Adipose tissue (tissue), 3 donors: ENCODE data around the gene RAC3. TPM values are rescaled to one million over a fixed set of nuclear protein-coding genes. Genes with fewer than 3 reads are reported as not detected.

Experiments
- H3K27ac ChIP-seq: one replicate; pipeline ENCODE4 v1.5.1; 2013; ENCODE audit warnings: low read depth, low read length
- WGBS, 3 donors: extraction: QIAGEN DNeasy Blood & Tissue Kit; methylation state at CpG; one replicate each; pipeline ENCODE4 v1.1.7; 2013; 5-methylcytosine and 5-hydroxymethylcytosine counted together
- polyA plus RNA-seq, 3 donors: library from polyadenylated mRNA; stranded (reverse); fragments of 200-250 nt; gene quantifications; one replicate each; pipeline ENCODE4 v1.2.3, GENCODE V29; 2013
- donor health status: healthy with polysubstance abuse.
- donor health status: Bipolar disorder and iron deficiency.
- donor health status: healthy.

The RAC3 gene
- polyA plus RNA-seq, 3 donors: 10.4 to 32.2 (median 17.0) TPM

DNA sequence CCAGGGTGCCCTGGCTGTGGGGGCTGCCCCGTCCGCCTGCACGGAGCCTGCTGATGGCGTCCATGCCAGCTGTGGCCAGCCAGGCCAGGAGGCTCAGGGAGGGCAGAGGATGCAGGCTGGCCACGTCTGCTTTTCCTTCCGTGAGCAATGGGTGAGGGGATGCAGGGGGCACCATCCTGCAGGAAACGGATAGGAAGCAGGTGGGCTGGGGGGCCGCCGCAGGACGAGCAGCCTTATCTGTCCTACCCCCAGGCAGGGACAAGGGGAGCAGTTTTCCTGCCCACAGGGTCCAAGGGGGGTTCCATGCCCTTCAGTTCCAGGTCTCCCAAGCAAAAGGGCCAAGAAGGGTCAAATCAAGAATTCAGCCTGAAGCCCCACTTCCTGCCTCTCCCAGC is 27.4 kb downstream of the RAC3 start:
- no peak overlapping the region for H3K27ac ChIP-seq

DNA sequence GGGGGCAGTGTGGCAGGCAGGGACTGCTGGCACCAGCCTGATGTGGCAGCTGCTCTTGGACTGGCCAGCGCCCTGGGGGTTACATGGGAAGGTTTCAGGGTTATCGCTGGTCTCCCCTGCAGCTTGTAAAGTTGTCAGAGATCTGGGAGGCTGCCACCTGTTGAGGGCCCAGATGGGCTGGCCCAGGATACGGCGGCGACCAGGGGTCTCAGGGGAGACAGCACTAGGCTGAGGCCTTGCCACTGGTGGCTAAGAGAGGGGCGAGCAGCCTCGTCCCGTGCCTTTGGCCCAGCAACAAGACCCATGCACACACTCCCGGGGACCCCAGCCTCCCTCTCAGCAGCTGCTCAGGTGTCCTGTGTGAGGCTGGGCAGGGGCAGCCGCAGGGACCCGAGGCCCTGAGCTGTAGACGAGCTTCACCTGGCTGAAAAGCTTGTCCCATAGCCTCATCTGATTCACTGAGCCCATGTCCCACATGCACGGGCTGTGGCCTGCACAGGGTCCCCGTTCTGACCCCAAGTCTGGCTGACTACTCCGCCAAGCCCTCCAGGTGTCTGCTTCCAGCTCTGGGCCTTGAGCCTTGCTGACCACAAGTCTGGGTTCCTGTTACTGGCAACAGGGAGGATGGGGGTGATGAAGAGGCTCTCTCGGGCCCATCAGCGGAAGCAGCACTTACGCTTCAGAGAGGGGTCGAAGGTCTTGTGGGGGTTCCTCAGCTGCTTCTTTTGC is 28.0 kb downstream of the RAC3 start:
- 78 to 83% (median 81%) methylated on average over 19 of the region's 19 CpGs for WGBS, 3 donors
- H3K27ac ChIP-seq: no peak overlapping the region

More for the DNA sequence above, 27.4 kb downstream of the RAC3 start:
- WGBS, 3 donors: 74 to 89% (median 83%) methylated on average over 10 of the region's 10 CpGs

DNA sequence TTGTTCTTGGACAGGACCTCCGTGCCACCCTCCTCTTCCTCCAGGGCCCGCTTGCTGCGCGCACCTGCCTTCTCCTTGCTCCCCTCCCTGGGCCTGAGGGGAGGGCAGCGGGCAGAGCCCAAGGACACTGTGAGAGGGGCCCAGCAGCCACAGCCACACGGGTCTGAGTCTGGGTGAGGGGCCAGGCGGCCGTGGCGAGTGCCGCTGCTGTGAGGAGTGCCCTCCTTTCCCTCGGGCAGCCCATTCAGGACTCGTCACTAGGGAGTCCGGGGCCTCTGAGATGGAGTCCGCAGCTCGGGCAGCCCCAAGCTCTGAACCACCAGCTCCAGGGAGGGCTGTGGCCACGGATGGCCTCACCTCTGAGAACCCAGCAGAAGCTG is 28.5 kb downstream of the RAC3 start:
- H3K27ac ChIP-seq: no peak overlapping the region
- WGBS, 3 donors: 82 to 87% (median 86%) methylated on average over 16 of the region's 16 CpGs

DNA sequence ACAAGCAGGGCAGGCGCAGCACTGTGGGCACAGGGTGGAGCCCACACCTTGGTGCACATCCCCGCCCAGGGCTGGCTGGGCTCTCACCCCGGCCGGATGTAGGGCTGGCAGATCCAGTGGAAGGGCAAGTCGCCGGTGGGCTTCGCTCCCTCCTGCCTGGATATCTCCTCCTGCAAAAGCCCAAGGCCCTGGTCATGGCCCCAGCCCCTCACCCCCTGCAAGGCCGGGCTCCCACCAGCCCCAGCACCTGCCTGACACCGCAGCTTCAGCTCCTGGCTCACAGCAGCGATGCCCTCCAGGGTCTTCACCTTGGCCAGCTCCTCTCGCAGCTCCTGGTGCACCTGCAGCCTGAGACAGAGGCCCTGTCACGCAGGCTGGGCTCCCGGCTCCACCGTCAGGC is 29.1 kb downstream of the RAC3 start:
- WGBS, 3 donors: 87 to 90% (median 89%) methylated on average over 14 of the region's 14 CpGs
- H3K27ac ChIP-seq: no peak overlapping the region

DNA sequence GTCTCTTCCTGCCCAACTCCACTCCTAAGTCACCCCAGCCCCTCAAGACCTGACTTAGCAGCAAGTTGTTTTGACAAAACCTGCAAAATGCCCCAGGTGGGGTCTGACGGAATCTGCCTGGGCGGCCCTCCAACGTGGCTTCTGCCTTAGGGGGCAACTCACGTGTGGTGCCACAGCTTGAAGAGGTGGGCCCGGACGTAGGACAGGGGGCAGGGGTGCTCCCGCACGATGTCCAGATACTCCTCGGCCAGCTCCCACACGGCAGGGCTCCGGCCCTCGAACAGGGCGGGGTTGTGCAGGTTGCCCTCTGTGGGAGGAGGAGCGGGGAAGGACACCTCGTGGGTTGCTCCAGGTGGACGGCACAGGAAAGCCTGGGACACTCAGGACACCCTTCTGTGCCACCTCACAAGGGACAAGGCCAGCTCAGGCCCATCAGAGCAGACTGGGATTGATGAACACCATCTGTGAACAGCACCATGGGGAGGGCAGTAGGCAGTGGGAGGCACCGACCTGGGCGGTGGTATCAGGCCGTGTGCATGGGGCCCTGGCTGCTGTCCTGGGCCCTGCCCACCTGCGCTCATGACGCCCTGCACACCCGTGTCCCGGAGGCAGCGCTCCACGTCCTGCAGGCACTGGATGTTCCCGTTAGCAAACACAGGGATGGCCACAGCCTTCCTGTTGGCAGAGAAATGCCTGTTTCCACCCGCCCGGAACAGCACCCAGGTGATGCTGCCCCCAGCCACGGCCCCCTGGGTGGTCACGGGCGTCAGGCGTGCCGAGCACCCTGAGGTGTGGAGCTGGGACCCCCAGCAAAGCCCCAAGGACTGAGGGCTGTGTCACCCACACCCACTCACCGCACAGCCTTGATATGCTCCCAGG is 29.8 kb downstream of the RAC3 start:
- WGBS, 3 donors: 88 to 93% (median 89%) methylated on average over 34 of the region's 34 CpGs
- no peak overlapping the region for H3K27ac ChIP-seq

DNA sequence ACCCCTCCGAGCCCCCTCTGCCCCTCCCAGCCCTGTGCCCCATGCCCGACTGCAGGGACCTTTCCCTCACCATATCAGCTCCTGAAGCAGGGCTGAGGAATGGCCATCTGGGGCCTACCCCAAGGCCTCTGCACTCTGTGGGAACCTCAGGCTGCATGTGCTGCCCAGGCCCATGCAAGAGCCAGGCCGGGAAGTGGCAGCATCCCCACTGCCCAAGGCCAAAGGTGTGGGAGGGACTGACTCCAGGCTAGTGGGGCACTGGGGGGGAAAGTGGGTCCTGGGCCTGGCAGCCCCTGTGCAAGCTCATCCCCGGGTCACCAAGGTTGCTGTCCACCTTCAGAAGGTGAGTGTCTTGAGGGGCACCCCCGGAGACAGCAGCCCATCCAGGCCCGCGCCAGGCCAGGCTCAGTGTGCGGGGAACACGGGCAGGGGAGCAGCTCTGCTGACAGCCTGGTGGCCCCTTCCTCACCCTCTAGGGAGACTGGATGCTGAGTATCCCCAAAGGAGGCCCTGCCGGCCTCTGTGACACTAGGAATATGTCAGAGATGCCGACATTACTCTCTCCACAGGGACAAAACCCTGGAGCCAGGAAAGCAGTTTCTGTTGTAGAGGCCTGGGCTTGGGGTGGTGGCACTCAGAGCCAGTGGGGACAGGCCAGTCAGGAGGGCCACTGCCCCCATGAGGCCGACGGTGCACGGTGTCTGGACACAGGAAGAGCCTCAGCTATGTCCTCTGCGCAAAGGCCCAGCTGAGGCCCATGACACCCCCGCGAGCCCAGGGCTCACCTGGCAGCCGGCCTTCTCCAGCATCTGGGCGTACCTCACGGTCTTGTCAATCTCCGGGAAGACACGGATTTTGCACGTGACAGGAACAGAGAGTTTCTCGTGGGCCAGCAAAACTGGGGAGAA is 30.9 kb downstream of the RAC3 start:
- H3K27ac ChIP-seq: no peak overlapping the region
- WGBS, 3 donors: 82 to 84% (median 84%) methylated on average over 24 of the region's 24 CpGs

DNA sequence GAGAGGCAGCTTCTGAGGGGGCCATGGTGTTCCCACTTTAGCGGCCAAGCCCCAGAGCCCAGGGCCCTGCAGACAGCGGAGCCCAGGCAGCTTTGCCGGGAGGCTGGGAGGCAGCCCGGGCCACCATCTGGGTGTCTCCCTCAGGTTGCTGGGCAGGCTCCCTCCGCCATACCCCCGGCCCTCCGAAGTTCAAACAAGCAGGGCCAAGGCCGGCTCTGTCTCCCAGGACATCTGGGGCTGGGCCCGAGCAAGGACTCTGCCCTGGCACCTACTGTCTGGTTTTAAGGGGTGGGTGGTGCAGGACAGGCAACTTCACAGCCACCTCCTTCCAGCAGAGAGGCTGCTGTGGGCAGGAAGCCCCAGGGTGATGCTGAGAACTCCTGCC is 31.5 kb downstream of the RAC3 start:
- no peak overlapping the region for H3K27ac ChIP-seq
- WGBS, 3 donors: 82 to 95% (median 93%) methylated on average over 9 of the region's 9 CpGs

DNA sequence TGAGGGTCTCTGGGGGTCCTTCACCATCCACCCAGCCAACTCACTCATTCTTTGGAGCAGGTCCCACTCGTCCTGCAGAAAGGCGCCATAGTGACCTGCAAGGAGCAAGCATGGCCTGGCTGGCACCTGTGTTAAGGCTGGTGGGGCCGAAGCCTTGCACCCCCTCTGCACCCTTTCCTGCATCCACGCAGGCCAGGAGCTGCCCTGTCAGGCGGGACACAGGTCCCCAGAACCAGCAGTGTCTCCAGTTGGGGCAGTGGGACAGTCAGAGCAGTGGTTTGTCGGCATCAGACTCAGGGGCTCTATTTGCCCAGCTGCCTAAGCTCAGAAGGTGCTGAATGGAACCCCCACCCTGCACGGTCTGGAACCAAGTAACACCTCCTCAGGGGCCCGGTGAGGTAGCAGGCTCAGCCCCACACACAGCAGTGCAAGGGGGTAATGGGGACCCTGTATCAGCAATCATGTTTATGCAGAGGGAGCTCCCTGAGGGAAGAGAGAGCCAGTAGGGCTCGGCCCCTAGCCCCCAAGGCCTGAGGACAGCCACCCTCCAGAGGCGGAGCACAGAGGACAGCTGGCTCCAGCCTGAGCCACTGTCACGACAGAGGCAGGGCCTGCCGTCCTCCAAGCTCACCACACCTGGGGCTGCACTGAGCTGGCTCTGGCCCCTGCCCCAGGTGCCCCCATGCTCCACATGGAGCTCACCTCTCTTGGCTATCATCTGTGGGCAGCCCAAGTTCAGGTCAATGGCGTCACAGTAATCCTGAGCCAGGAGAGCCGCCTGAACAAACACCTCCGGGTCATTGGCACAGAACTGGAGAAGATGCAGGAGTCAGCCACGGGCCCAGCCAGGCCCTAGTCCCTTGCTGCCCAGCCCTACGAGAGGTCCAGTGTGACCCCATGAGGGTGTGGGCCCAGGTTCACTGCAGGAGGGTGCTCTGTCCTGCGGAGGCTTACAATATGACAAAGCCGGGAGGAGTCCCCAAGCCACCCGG is 32.2 kb downstream of the RAC3 start:
- WGBS, 3 donors: 69 to 83% (median 79%) methylated on average over 19 to 20 of the region's 20 CpGs
- H3K27ac ChIP-seq: no peak overlapping the region

DNA sequence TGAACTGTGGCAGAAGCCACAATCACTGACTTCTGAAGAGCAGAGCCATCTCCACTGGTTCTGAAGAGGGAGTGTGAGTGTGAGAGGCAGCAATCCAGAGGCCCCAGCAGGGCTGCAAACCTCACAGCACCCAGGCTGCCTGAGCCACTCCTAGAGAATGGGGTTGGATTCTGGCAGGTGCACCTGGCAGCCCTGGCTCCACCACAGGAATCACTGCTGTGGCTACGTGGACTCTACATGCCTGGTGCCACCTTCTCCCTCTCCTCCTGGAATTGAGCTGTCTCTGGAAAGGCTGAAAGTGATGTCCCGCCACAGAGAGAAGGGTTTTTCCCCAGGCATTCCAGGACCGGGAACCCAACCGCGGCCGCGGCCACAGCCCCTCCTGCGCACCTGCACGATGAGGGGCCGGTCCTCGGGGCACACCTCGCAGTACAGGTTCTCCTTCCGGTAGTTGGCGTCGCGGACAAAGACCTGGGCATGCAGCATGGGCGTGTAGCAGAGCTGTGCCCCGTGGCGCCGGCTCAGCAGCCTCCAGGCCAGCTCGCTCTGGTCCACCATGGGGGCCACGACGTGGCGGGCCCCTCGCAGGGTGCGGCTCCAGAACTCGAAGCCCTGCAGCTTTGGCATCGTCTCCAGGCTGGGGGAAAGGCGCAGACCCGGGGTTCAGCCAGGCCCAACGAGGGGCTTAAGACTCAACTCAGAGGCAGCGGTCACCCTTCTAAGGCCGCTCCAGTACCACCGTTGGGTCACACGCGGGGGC is 33.1 kb downstream of the RAC3 start:
- WGBS, 3 donors: 15 to 45% (median 37%) methylated on average over 36 of the region's 36 CpGs
- no peak overlapping the region for H3K27ac ChIP-seq

DNA sequence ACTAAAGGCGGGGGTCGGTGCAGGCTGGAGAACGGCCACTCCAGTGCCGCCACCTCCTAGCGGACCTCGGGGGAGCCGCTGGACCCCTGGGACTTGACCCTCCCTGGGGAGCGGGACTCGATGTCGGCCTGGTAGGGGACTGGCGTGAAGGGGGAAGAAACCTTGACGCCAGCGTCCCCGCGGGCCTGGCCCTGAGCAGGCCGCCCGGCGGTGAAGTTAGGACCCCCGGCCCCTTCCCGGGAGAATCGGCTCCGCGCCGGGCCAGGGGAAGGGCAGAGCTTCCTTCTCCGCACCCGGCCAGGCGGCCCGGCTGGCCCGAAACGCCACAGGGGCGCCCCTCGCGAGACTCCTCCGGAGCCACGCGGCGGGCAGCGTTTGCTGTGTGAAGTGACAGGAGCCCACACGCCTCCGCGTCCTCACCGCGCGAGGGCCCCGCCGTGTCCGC is 33.7 kb downstream of the RAC3 start:
- WGBS, 3 donors: 0 to 1% (median 1%) methylated on average over 45 to 47 of the region's 47 CpGs
- H3K27ac ChIP-seq: no peak overlapping the region

DNA sequence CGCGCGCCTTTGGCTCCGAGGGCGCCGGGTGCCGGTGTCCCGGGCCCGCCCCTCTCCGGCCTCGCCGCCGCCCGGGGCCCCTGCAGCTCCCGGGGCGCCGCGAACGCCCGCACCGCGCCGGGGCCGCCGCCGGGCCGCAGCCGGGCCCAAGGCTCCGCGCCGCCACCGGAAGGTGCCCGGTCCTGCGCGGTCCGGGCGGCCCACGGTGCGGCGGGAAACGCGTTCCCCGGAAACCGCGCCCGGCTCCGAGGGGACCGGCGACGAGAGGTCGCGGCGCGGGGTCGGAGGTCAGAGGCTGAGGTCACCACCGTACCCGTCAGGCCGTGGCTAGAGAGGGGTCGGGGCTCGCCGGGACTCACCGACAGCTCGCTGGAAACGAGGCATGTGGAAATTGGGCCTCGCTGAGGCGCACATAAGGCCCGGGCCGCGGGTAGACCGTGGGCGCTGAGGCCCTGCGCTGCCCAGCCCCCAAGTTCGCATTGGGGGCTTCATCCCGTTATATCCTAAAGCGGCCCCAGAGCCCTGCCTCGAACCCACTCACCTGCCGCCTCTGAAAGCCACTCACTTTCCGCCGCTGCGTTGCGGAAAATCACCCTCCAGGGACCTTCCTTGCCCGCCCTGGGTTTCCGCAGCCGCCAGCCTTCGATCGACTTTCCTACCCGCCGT is 34.3 kb downstream of the RAC3 start, which contains the start of gene DUS1L:
DUS1L (minus strand) TSS at position 167 of the 666 bp plus-strand sequence. CDS start 745 bp downstream, outside the sequence.
- WGBS, 3 donors: 9 to 15% (median 9%) methylated on average over 63 to 88 of the region's 88 CpGs
- H3K27ac ChIP-seq: peak within 1 kb of the TSS; percentile 43

DNA sequence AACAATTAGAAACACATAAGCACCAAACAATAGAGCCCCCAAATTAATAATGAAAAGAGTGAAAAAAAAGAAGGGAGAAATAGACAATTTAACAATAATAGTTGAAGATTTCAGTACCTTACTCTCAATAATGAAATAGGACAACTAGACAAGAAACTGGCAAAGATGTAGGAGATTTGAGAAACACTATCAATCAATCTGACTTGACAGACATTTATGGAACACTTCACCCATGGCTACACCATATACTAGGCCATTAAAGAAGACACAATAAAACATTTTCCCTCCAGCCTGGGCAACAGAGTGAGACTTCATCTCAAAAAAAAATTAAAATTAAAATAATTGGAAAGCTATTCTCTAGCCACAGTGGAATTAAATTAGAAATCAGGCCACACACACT is 39.1 kb downstream of the RAC3 start:
- H3K27ac ChIP-seq: no peak overlapping the region

DNA sequence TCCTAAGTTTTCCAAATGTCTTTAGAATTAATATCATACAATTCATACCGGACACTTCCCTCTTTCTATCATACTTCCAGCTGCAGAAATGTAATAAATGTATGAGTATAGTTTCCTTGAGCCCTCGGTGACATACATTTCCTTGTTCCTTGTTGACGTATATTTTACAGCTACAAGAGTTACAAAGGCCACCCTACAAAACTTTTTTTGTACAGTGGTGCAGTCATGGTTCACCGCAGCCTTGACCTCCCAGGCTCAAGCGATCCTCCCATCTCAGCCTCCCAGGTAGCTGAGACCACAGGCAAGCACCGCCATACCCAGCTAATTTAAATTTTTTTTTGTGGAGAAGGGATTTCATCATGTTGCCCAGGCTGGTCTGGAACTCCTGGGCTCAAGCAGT is 41.3 kb downstream of the RAC3 start:
- WGBS, 3 donors: 84 to 87% (median 85%) methylated on average over 6 of the region's 6 CpGs
- H3K27ac ChIP-seq: no peak overlapping the region

DNA sequence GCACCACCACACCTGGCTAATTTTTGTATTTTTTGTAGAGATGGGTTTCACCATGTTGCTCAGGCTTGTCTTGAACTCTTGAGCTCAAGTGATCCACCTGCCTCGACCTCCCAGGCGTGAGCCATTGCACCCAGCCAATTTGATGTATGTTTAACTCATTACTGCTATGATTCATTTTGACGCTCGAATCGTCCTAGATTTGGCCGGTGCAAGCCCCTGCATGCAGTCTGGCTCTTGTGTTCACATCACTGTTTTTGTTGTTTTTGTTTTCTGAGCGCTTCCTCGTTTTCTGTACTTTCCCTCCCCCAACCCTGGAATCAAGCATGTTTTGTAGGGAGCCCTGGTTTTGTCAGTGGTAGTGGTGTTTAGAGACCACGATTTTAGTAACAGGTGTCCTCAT is 42.0 kb downstream of the RAC3 start:
- no peak overlapping the region for H3K27ac ChIP-seq
- 79 to 84% (median 84%) methylated on average over 9 of the region's 9 CpGs for WGBS, 3 donors

DNA sequence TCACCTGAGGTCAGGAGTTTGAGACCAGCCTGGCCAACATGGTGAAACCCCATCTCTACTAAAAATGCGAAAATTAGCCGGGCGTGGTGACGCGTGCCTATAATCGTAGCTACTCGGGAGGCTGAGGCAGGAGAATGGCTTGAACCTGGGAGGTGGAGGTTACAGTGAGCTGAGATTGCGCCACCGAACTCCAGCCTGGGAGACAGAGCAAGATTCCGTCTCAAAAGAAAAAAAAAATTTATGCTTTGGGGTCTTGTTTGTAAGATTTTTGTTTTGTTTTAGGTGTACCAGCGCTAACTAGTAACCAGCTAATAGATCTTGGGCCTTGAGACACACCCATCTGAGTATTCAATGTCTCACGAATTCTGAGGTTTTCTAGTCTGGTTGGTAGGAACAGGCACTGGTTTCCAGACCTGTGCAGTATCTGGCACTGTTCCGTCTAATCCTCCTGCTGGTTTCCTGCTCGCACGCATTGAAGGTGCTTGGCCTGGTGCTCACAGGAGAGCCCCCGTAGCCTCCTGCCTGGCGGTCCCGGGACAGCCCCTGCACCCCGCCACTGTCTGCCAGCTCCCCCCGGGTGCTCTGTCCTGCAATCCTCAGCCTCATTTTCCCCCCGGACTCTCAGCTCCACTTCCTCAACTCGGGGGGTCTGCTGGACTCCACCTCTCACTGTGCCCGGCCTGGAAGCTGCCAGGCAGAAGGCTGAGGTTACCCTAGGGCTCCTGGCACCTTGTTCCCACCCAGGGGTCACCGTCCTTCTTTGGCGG is 44.7 kb downstream of the RAC3 start:
- no peak overlapping the region for H3K27ac ChIP-seq

More for the DNA sequence above, 44.7 kb downstream of the RAC3 start:
- WGBS, 3 donors: 78 to 84% (median 82%) methylated on average over 25 of the region's 25 CpGs
